K562 (cell line): ENCODE measurements around the gene KRTAP5-7. TPM values are rescaled to one million over a fixed set of nuclear protein-coding genes. Genes with fewer than 3 reads are reported as not detected.

Experiments used
- ATAC-seq: fragments of 200-7000 bp; cut with Tn5 transposase; 3 replicates; pipeline ENCODE4 v1.9.1; 2020; ENCODE audit warnings: moderate library complexity
- BruUV-seq: library from RNA; stranded (reverse); fragments of 400-500 nt; replicated peaks from 2 replicates; lab custom pipeline; 2021; lab: Mats Ljungman, UMichigan
- CTCF ChIA-PET: fragments of 300-600 bp; formaldehyde crosslinking; extraction: SDS; loops from one replicate; lab custom pipeline; 2021; ENCODE audit warnings: low intra/inter-chr PET ratio; lab: Yijun Ruan, JAX
- POLR2A ChIA-PET: fragments of 300-600, 350-650 bp; sonication (Branson Sonifier 250); formaldehyde crosslinking; extraction: SDS; loops from one replicate; lab custom pipeline; 2021; ENCODE audit warnings: antibody characterized with exemption, inconsistent platforms; lab: Yijun Ruan, JAX
- DNase-seq, 4 experiments: peaks; one replicate each; pipeline versions ENCODE4 v3.0.0 to v3.0.0-alpha.2; 2011 to 2018; ENCODE audit warnings: low spot score in 3 of 4, mixed read lengths in 3 of 4; ENCODE audit errors: extremely low read depth in 1 of 4
- FAIRE-seq: peaks from 2 replicates; lab custom pipeline; 2011; peaks lifted over from hg19 to GRCh38; lab: Jason Lieb, UNC
- H2AFZ ChIP-seq: 2 replicates; pipeline ENCODE4 v1.6.0; 2011; ENCODE audit warnings: low read depth, low read length, control low read depth, inconsistent platforms
- H3K27ac ChIP-seq: fragments of 200-600 bp; 3 replicates; pipeline ENCODE4 v1.8.0; 2011; ENCODE audit warnings: low read depth, mild to moderate bottlenecking, control low read depth, inconsistent platforms, low read length, moderate library complexity, mixed read lengths; ENCODE audit errors: extremely low read depth
- H3K27me3 ChIP-seq, 2 experiments: fragments of 300-600 bp in 1 of 2; 2 replicates in 1 of 2; 3 replicates in 1 of 2; pipeline versions ENCODE4 v1.6.0 to v1.8.0; 2011; ENCODE audit warnings: inconsistent platforms in 2 of 2, low read length in 2 of 2, mild to moderate bottlenecking in 1 of 2, mixed read lengths in 1 of 2, moderate library complexity in 1 of 2; ENCODE audit not compliant: control insufficient read depth in 2 of 2, insufficient read depth in 2 of 2
- H3K36me3 ChIP-seq: fragments of 300-600 bp; 3 replicates; pipeline ENCODE4 v1.8.0; 2011; ENCODE audit warnings: mild to moderate bottlenecking, low read length, inconsistent platforms; ENCODE audit not compliant: control insufficient read depth, insufficient read depth
- H3K4me1 ChIP-seq, 2 experiments: fragments of 200-600 bp in 1 of 2; replicated peaks in 1 of 2; 2 replicates in 1 of 2; 3 replicates in 1 of 2; pipeline versions ENCODE4 v1.5.1 to v1.8.0; 2011; ENCODE audit warnings: inconsistent platforms in 2 of 2, low read length in 2 of 2, mild to moderate bottlenecking in 1 of 2, mixed read lengths in 1 of 2, moderate library complexity in 1 of 2; ENCODE audit not compliant: control insufficient read depth in 2 of 2, insufficient read depth in 2 of 2
- H3K4me2 ChIP-seq: 2 replicates; pipeline ENCODE4 v1.6.1; 2011; ENCODE audit warnings: low read length, control low read depth, inconsistent platforms, mixed read lengths; ENCODE audit not compliant: insufficient read depth
- H3K4me3 ChIP-seq: fragments of 200-600 bp; sonication (generic), shearing (Covaris generic); 2 replicates; pipeline ENCODE4 v1.5.1; 2016; ENCODE audit warnings: control low read depth, inconsistent platforms
- H3K79me2 ChIP-seq: fragments of 200-600 bp; 3 replicates; pipeline ENCODE4 v1.8.0; 2011; ENCODE audit warnings: low read length, inconsistent platforms; ENCODE audit not compliant: control insufficient read depth, insufficient read depth
- H3K9ac ChIP-seq, 2 experiments: 2 replicates each; pipeline versions ENCODE4 v1.6.0 to v1.6.1; 2011; ENCODE audit warnings: low read depth in 2 of 2, low read length in 2 of 2, control low read depth in 1 of 2, inconsistent platforms in 1 of 2, mild to moderate bottlenecking in 1 of 2, mixed read lengths in 1 of 2; ENCODE audit not compliant: insufficient read depth in 1 of 2
- H3K9me1 ChIP-seq: one replicate; pipeline ENCODE4 v1.6.0; 2011; ENCODE audit warnings: inconsistent platforms, mild to moderate bottlenecking, low read length, moderate library complexity; ENCODE audit not compliant: control insufficient read depth, insufficient read depth
- H3K9me3 ChIP-seq: replicated peaks from 2 replicates; pipeline ENCODE4 v1.5.1; 2011; ENCODE audit warnings: low read depth, low read length, inconsistent platforms; ENCODE audit not compliant: control insufficient read depth, insufficient read depth
- H4K20me1 ChIP-seq: replicated peaks from 2 replicates; pipeline ENCODE4 v1.6.1; 2011; ENCODE audit warnings: low read length, inconsistent platforms, mixed read lengths; ENCODE audit not compliant: control insufficient read depth, insufficient read depth
- ESRRA ChIP-seq: fragments of 450-650 bp; IDR thresholded peaks from 2 replicates; pipeline ENCODE4 v1.6.1; 2014; ENCODE audit warnings: low read depth, mild to moderate bottlenecking, moderate library complexity, borderline replicate concordance
- HDAC1 ChIP-seq, 2 experiments: fragments of 450-650 bp; IDR thresholded peaks; 2 replicates each; pipeline ENCODE4 v1.6.1; 2016 to 2017; ENCODE audit warnings: inconsistent platforms in 1 of 2, mild to moderate bottlenecking in 1 of 2, moderate library complexity in 1 of 2
- KHSRP ChIP-seq: fragments of 450-650 bp; IDR thresholded peaks from 2 replicates; pipeline ENCODE4 v1.6.1; 2017
- KLF16 ChIP-seq: IDR thresholded peaks from 2 replicates; pipeline ENCODE4 v1.6.1; 2016; ENCODE audit warnings: antibody characterized with exemption
- SETDB1 ChIP-seq: IDR thresholded peaks from one replicate; pipeline ENCODE4 v1.6.1; 2012; ENCODE audit warnings: low read length, control low read depth, inconsistent platforms
- SMARCB1 ChIP-seq: IDR thresholded peaks from 2 replicates; pipeline ENCODE4 v1.6.1; 2011; ENCODE audit warnings: improper control_type of control experiment, low read depth; ENCODE audit not compliant: insufficient read length
- THRAP3 ChIP-seq: fragments of 450-650 bp; IDR thresholded peaks from 2 replicates; pipeline ENCODE4 v1.6.1; 2016; ENCODE audit warnings: mild to moderate bottlenecking, inconsistent platforms, borderline replicate concordance
- WHSC1 ChIP-seq: IDR thresholded peaks from one replicate; pipeline ENCODE4 v1.6.1; 2012; ENCODE audit warnings: low read length, control low read depth, inconsistent platforms
- ZNF41 ChIP-seq: fragments of 250-450 bp; sonication (Bioruptor Pico); conservative IDR thresholded peaks from 2 replicates; pipeline ENCODE4 v1.4.0; 2020; ENCODE audit warnings: mild to moderate bottlenecking
- WGBS: fragments of 100-300 bp; shearing (Covaris generic); methylation state at CpG from one replicate; pipeline ENCODE4 v1.1.6; 2016; ENCODE audit warnings: low coverage, mixed read lengths; ENCODE audit not compliant: insufficient coverage; ENCODE audit errors: missing lambda C conversion rate; 5-methylcytosine and 5-hydroxymethylcytosine counted together
- in situ Hi-C: fragments of 300-500 bp; cut with MboI; formaldehyde crosslinking; loops from 4 replicates; pipeline ENCODE4 v1.15.0; 2018; ENCODE audit warnings: inconsistent platforms, mixed read lengths
- intact Hi-C: fragments of 100-400 bp; cut with micrococcal nuclease; formaldehyde crosslinking; loops from 2 replicates; pipeline ENCODE4 v1.14.2; 2022
- polyA plus RNA-seq, 8 experiments: library from polyadenylated mRNA; depleted of rRNA in 4 of 8; stranded (reverse) in 5 of 8; unstranded in 3 of 8; fragments of >200 nt; fragmentation: Nextera tagmentation in 2 of 8; fragmentation: Illumina TruSeq in 1 of 8; extraction: Ambion mirVana in 2 of 8; extraction: Trizol in 1 of 8; gene quantifications; 2 replicates each; pipeline versions ENCODE4 v1.2.1 to v1.2.3, GENCODE V29; 2011 to 2014; ENCODE audit warnings: inconsistent platforms in 1 of 8, missing spikeins in 1 of 8
- total RNA-seq, 7 experiments: library from RNA; depleted of rRNA in 6 of 7; stranded (reverse); fragments of >200 nt in 6 of 7; fragmentation: Illumina TruSeq in 2 of 7; extraction: Trizol in 2 of 7; gene quantifications; 2 replicates each; pipeline versions ENCODE4 v1.2.1 to v1.2.3, GENCODE V29; 2011 to 2021; ENCODE audit warnings: low replicate concordance in 1 of 7
- TF ChIP-seq, protein P1 (sequence below): fragments of 250-450 bp; sonication (Bioruptor Pico); IDR thresholded peaks from 2 replicates; pipeline ENCODE4 v1.9.0; 2021; ENCODE audit warnings: mild to moderate bottlenecking, inconsistent platforms
- TF ChIP-seq, protein P2 (sequence below): fragments of 250-450 bp; sonication (Bioruptor Pico); IDR thresholded peaks from 2 replicates; pipeline ENCODE4 v1.9.0; 2021; ENCODE audit warnings: mild to moderate bottlenecking

Gene KRTAP5-7
- total and polyA plus RNA-seq, 9 of the 15 experiments (the other 6 are each of a cell fraction or from before 2014, with no cell fraction given) = not detected

DNA sequence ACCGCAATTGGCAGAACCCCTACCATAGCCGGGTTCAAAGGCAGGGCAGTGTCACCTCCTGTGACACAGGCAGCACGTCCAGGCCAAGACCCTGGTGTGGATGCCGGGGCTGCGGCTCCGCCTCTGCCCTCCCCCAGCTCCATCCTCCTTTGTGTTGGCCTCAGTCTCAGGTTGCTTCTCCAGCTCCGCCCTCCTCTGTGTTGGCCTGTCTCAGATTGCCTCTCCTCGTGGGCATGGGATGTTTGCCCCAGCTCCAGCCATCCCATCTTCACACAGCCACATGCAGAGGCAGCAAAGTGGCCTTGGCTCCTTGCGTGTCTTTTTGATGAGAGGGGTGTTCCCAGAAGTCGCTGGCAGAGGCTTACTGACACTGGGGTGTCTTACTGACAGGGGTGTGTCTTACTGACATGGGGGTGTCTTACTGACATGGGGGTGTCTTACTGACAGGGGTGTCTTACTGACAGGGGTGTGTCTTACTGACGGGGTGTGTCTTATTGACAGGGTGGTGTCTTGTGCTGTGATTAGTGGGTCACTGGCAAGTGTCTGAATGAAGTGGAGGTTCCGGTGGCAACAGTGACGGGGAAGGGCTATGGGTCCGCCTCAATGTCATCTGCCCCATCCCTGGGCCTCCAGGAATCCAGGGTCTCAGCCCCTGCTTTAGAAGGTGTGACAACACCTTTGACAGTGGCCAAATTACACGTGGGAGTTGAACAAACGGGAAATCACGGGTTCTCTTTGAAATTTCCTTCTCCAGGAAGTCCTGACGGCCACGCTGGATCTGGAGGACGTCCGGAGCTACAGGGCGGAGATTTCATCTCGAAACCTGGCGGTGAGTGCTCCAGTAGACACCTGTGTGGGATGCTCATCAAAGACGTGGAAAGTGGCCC lies 49.2 kb upstream of the KRTAP5-7 start:
- Histone ChIP-seq H3K27me3 (no peaks in the 10 kb centered on the region), H3K79me2 (no peaks in the 10 kb centered on the region), H3K9ac (no peak overlapping the region), H3K9me3 (no peaks in the 10 kb centered on the region), H3K9me1 (no peaks in the 10 kb centered on the region), H3K4me2 (no peak overlapping the region), H2AFZ (no peak overlapping the region), H3K4me1 (peaks cover 0 to 15% of the 10 kb centered on the region in 2 experiments; a peak in 3 of 5 replicates), H3K36me3 (peaks cover 75% of the 10 kb centered on the region; the same call in 2 of the 3 replicates), H4K20me1 (no peaks in the 10 kb centered on the region), H3K27ac (no peak overlapping the region), H3K4me3 (no peak overlapping the region)
- CTCF ChIA-PET = no interaction called here
- in situ Hi-C loops = no loop called here
- FAIRE-seq (no peak), DNase-seq (no peak), ATAC-seq (no peak)
- POLR2A ChIA-PET = no interaction called here
- WGBS = 77% methylated on average over 23 of the region's 25 CpGs
- BruUV-seq = no TSS peak
- no peak for TF ChIP-seq KHSRP
- TF ChIP-seq THRAP3 = no peak
- no peak for TF ChIP-seq SMARCB1
- TF ChIP-seq ZNF41 (CRISPR knock-in tag) = no peak
- intact Hi-C loops = no loop called here

DNA sequence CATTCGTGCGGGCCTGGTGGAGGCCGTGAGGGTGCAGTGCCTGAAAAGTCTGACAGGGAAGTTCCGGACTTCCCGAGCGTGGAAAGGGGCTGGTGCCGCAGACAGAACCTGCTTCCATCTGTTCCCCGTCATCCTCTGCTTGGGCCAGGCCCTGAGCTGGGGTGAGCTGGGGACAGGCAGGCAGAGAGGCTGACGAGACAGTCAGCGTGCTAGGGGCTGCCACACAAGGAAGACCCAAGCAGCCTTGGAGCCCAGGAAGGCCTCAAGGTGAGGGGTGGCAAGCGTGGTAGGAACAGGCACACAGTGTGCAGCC lies 48.6 kb upstream of the KRTAP5-7 start:
- Histone ChIP-seq H3K36me3 (peaks cover 75% of the 10 kb centered on the region; the same call in 2 of the 3 replicates), H3K79me2 (no peaks in the 10 kb centered on the region), H3K4me2 (no peak overlapping the region), H4K20me1 (no peaks in the 10 kb centered on the region), H3K4me1 (peaks cover 0 to 15% of the 10 kb centered on the region in 2 experiments; a peak in 3 of 5 replicates), H3K27ac (no peak overlapping the region), H3K9me1 (no peaks in the 10 kb centered on the region), H3K9me3 (no peaks in the 10 kb centered on the region), H2AFZ (no peak overlapping the region), H3K4me3 (no peak overlapping the region), H3K9ac (no peak overlapping the region), H3K27me3 (no peaks in the 10 kb centered on the region)
- BruUV-seq = TSS peak; percentile 39
- ATAC-seq (no peak), DNase-seq (no peak), FAIRE-seq (no peak)
- WGBS = 84% methylated on average over 6 of the region's 11 CpGs
- ChIA-PET CTCF (no interaction called here), POLR2A (interaction anchor here (0.6 kb wide), 1 partner anchor 753 kb away, joined by 3 read pairs; no protein-coding TSS in a partner anchor)
- in situ Hi-C loops = no loop called here
- intact Hi-C loops = no loop called here
- TF ChIP-seq, protein P1, sequence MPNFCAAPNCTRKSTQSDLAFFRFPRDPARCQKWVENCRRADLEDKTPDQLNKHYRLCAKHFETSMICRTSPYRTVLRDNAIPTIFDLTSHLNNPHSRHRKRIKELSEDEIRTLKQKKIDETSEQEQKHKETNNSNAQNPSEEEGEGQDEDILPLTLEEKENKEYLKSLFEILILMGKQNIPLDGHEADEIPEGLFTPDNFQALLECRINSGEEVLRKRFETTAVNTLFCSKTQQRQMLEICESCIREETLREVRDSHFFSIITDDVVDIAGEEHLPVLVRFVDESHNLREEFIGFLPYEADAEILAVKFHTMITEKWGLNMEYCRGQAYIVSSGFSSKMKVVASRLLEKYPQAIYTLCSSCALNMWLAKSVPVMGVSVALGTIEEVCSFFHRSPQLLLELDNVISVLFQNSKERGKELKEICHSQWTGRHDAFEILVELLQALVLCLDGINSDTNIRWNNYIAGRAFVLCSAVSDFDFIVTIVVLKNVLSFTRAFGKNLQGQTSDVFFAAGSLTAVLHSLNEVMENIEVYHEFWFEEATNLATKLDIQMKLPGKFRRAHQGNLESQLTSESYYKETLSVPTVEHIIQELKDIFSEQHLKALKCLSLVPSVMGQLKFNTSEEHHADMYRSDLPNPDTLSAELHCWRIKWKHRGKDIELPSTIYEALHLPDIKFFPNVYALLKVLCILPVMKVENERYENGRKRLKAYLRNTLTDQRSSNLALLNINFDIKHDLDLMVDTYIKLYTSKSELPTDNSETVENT = no peak
- TF ChIP-seq SETDB1 (no peak), WHSC1 (no peak), KLF16 (no peak), ESRRA (no peak), HDAC1 (IDR thresholded peaks at IDR 0.05) (no peak)
- TF ChIP-seq, protein P2, sequence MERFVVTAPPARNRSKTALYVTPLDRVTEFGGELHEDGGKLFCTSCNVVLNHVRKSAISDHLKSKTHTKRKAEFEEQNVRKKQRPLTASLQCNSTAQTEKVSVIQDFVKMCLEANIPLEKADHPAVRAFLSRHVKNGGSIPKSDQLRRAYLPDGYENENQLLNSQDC (CRISPR knock-in tag) = no peak
